AG04449 (cell line): ENCODE results near the gene KCNF1.

ENCODE experiments used
- CTCF ChIA-PET: fragments of 350-600 bp; formaldehyde crosslinking; extraction: SDS; loops from one replicate; lab custom pipeline; 2021; ENCODE audit warnings: antibody characterized with exemption; lab: Yijun Ruan, JAX
- POLR2A ChIA-PET: fragments of 400-600, 350-600 bp; formaldehyde crosslinking; extraction: SDS; loops from one replicate; lab custom pipeline; 2020; ENCODE audit warnings: antibody characterized with exemption, inconsistent platforms; lab: Yijun Ruan, JAX
- DNase-seq: peaks from one replicate; pipeline ENCODE4 v3.0.0-alpha.2; 2010; ENCODE audit warnings: low read depth, low spot score
- H3K4me3 ChIP-seq: 2 replicates; pipeline ENCODE4 v1.5.1; 2011; ENCODE audit warnings: low read depth, mild to moderate bottlenecking, control low read depth, low read length
- TF ChIP-seq, protein P1 (sequence below): IDR thresholded peaks from one replicate; pipeline ENCODE4 v1.5.1; 2011; ENCODE audit warnings: mild to moderate bottlenecking, moderate library complexity, low read length, control low read depth, inconsistent platforms; ENCODE audit not compliant: insufficient read depth; ENCODE audit errors: missing control alignments

Gene KCNF1

DNA sequence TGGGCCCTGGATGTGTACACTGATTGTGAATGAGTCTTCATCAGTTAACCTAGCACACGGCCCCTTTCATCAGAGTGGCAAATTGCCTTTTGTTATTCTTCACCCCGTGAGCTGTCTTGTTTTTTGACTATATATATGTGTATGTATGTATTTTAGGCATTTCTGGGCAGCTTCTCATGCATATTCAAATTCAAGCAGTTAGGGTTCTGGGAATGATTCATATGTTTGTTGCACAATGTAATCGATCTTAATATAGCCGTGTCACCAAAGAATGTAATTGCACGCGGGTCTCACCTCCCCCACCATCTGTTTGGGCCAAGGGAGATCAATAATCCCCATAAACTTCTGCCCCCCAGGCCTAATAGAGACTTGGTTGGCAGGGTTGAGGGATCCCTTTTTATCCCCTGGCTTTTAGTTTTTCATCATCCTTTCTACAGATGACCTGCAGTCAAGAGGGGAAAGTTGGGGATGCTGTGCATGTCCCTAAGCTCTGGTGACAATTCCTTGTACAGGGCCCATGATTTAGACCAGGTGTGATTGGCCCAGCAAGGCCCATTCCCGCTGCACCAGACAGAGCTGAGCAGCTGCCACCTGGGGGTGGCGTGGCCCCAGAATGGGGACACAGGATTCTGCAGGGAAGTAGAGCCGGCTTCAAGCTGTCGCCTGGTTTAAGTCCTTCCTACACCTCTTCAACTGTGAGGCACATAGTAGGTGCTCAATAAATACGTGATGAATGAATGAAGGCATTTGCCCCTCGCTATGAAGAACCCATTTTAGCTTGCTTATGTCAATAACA lies 19.2 kb downstream of the KCNF1 start:
- ChIA-PET POLR2A (no interaction called here), CTCF (interaction anchor here (0.9 to 2.3 kb wide), 8 partner anchors 16 to 201 kb away, joined by 3 to 8 read pairs (median 3); partner anchors contain the start of gene KCNF1)
- TF ChIP-seq, protein P1, sequence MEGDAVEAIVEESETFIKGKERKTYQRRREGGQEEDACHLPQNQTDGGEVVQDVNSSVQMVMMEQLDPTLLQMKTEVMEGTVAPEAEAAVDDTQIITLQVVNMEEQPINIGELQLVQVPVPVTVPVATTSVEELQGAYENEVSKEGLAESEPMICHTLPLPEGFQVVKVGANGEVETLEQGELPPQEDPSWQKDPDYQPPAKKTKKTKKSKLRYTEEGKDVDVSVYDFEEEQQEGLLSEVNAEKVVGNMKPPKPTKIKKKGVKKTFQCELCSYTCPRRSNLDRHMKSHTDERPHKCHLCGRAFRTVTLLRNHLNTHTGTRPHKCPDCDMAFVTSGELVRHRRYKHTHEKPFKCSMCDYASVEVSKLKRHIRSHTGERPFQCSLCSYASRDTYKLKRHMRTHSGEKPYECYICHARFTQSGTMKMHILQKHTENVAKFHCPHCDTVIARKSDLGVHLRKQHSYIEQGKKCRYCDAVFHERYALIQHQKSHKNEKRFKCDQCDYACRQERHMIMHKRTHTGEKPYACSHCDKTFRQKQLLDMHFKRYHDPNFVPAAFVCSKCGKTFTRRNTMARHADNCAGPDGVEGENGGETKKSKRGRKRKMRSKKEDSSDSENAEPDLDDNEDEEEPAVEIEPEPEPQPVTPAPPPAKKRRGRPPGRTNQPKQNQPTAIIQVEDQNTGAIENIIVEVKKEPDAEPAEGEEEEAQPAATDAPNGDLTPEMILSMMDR = no peak
- no peak for DNase-seq
- no peak overlapping the region for H3K4me3 ChIP-seq

DNA sequence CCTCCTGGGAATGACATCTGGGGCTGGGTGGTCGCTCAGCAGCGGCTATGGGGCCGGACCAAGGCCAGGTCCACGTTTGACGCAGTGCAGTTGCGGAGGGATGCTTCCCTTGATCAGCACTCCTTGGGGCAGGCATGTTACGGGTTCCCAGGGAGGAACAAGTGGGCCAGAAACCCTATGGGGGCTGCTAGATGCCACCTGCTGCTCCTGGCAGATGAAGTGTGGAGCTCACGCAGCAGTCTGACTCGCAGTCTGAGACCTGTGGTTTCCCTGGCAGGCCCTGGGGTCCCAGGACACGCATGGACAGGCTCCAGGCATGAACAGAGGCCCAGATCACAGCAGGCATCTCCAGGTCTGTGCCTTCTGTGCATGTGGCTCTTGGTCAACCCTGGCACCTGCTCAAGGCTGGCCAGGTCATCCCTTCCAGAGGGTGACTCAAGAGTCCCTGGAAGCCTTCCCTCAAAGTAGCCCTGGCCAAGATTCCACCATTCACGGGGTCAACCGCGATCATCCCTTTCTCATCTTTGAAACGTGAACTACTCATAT lies 20.0 kb downstream of the KCNF1 start:
- H3K4me3 ChIP-seq = no peak overlapping the region
- CTCF ChIA-PET = interaction anchor here (1.6 kb wide), 1 partner anchor 32 kb away, joined by 3 read pairs; no protein-coding TSS in a partner anchor
- TF ChIP-seq, protein P1 = no peak
- DNase-seq = no peak
- POLR2A ChIA-PET = no interaction called here

GRCh38 chr2:10932345-10933151 lies 20.8 kb downstream of the KCNF1 start:
- ChIA-PET CTCF (no interaction called here), POLR2A (no interaction called here)
- no peak for DNase-seq
- no peak overlapping the region for H3K4me3 ChIP-seq
- TF ChIP-seq, protein P1 = no peak

GRCh38 chr2:10933700-10934225 lies 22.0 kb downstream of the KCNF1 start:
- CTCF ChIA-PET = interaction anchor here (1.0 kb wide), 1 partner anchor 101 kb away, joined by 3 read pairs; no protein-coding TSS in a partner anchor
- POLR2A ChIA-PET = no interaction called here
- no peak overlapping the region for H3K4me3 ChIP-seq
- no peak for DNase-seq
- TF ChIP-seq, protein P1 = no peak

DNA sequence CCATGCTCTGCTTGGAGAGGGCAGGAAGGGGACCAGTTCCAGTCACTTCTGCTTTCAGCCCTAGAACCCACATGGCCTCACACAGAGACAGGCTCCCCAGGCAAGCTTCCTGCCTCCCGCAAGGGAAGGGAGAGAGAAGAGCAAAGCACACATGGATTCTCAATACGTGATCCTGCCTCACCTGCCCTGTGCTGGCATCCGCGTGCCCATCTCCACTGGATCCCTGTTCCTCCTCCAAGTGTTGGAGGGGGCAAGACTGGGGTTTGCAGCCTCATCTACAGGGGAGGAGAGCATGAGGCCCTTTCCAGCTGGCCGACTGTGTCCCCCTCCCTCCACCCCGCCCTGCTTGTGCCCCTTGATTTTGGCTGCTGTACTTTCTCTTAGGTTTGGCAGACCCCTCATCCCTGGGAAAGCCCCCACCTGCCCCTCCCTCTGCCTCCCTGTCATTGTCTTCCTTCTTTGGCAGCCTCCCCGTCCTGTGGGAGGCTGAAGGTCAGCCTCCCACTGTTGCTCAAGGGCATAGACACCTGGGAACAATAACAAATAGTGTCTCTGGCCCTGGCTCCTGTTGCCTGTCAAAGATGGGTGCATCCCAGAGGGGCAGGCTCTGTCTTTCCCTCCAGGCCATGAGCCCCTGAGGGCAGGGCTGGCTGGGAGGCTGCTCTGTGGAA lies 22.7 kb downstream of the KCNF1 start:
- TF ChIP-seq, protein P1 = no peak
- ChIA-PET POLR2A (no interaction called here), CTCF (interaction anchor here (1.0 kb wide), 1 partner anchor 102 kb away, joined by 3 read pairs; no protein-coding TSS in a partner anchor)
- H3K4me3 ChIP-seq = no peak overlapping the region
- DNase-seq = no peak
